Calu3 (cell line): ENCODE measurements around the gene DRAP1. TPM values are rescaled to one million over a fixed set of nuclear protein-coding genes. Genes with fewer than 3 reads are reported as not detected.

Source experiments
- BruUV-seq: library from RNA; stranded (reverse); fragments of 400-500 nt; replicated peaks from 2 replicates; lab custom pipeline; 2021; lab: Mats Ljungman, UMichigan
- CTCF ChIA-PET: fragments of 300-600 bp; sonication (Branson Sonifier 250); formaldehyde crosslinking; loops from one replicate; lab custom pipeline; 2022; ENCODE audit warnings: antibody characterized with exemption; lab: Charles Lee
- DNase-seq: peaks from one replicate; pipeline ENCODE4 v3.0.0; 2022
- H3K27ac Mint-ChIP-seq: one replicate; pipeline ENCODE4 v1.8.0; 2022; ENCODE audit warnings: mixed read lengths; ENCODE audit not compliant: unreplicated experiment
- H3K27me3 Mint-ChIP-seq: one replicate; pipeline ENCODE4 v1.8.0; 2022; ENCODE audit warnings: mixed read lengths; ENCODE audit not compliant: unreplicated experiment
- H3K36me3 Mint-ChIP-seq: one replicate; pipeline ENCODE4 v1.8.0; 2022; ENCODE audit warnings: mild to moderate bottlenecking, moderate library complexity, mixed read lengths; ENCODE audit not compliant: insufficient read depth, unreplicated experiment
- H3K4me1 Mint-ChIP-seq: one replicate; pipeline ENCODE4 v1.8.0; 2022; ENCODE audit warnings: mild to moderate bottlenecking, low read depth, mixed read lengths; ENCODE audit not compliant: unreplicated experiment
- H3K4me3 Mint-ChIP-seq: one replicate; pipeline ENCODE4 v1.8.0; 2022; ENCODE audit warnings: mild to moderate bottlenecking, low read depth, moderate library complexity, mixed read lengths; ENCODE audit not compliant: unreplicated experiment
- H3K9me3 Mint-ChIP-seq: one replicate; pipeline ENCODE4 v1.8.0; 2022; ENCODE audit warnings: low read depth, mixed read lengths; ENCODE audit not compliant: unreplicated experiment
- CTCF ChIP-seq: fragments of 200-600 bp; IDR thresholded peaks from one replicate; pipeline ENCODE4 v1.8.0; 2022; ENCODE audit warnings: antibody characterized with exemption; ENCODE audit not compliant: unreplicated experiment
- intact Hi-C: fragments of 100-400 bp; cut with micrococcal nuclease; formaldehyde crosslinking; loops from one replicate; pipeline ENCODE4 v1.10.0; 2022; ENCODE audit not compliant: unreplicated experiment
- total RNA-seq: library from RNA; stranded (reverse); gene quantifications from 2 replicates; pipeline ENCODE4 v1.2.3, GENCODE V29; 2022

Gene DRAP1
- total RNA-seq, 1 experiment from 2014 or later: 114 TPM

DNA sequence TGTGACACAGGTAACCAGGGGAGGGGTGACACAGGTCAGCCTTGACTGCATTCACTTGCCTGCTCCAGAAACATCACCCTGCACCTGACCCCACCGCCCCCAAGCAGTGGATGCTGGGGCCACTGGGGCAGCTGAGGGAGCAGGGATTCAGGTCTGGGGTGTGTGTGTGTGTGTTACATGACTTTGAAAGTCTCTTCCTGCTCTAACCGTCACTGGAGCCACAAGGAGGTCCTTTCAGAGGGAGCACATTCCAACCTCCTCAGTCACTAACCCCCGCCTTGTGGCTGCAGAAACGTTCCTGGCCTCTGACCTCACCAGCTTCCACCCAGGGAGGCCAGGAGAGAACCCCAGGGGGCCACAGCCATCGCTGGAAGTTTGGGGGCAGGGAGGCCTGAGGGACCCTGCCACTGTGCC is 16.2 kb upstream of the DRAP1 start:
- no TSS peak for BruUV-seq
- TF ChIP-seq CTCF: no peak
- CTCF ChIA-PET: interaction anchor here (0.6 to 0.9 kb wide), 3 partner anchors 11 to 151 kb away, joined by 3 to 5 read pairs (median 3); partner anchors contain the start of gene FIBP
- Mint-ChIP-seq H3K4me1 (peaks cover 46% of the 10 kb centered on the region), H3K27me3 (no peaks in the 10 kb centered on the region), H3K27ac (peak overlapping the region; percentile 97), H3K4me3 (peak overlapping the region; percentile 22), H3K36me3 (peaks cover 54% of the 10 kb centered on the region), H3K9me3 (no peaks in the 10 kb centered on the region)
- intact Hi-C loops: no loop called here
- DNase-seq: peak; percentile 85

DNA sequence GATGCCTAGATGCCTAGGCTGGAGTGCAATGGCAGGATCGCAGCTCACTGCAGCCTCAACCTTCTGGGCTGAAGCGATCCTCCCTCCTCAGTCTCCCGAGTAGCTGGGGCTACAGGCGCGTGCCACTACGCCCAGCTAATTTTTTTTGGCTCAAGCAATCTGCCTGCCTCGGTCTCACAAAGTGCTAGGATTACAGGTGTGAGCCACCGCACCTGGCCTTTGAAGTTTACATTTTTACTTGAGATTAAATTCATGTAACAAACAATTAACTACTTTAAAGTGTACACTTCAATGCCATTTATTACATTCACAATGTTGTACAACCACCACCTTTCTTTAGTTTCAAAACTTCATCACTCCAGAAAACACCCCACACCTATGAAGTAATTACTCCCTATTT is 15.5 kb upstream of the DRAP1 start:
- no peak for TF ChIP-seq CTCF
- H3K27ac Mint-ChIP-seq: peak overlapping the region; percentile 97
- H3K4me1 Mint-ChIP-seq: peaks cover 48% of the 10 kb centered on the region
- intact Hi-C loops: no loop called here
- peak overlapping the region; percentile 22 for H3K4me3 Mint-ChIP-seq
- H3K9me3 Mint-ChIP-seq: no peaks in the 10 kb centered on the region
- peaks cover 47% of the 10 kb centered on the region for H3K36me3 Mint-ChIP-seq
- BruUV-seq: no TSS peak
- CTCF ChIA-PET: no interaction called here
- no peak for DNase-seq
- H3K27me3 Mint-ChIP-seq: no peaks in the 10 kb centered on the region

GRCh38 chr11:65906602-65907001 is 12.6 kb upstream of the DRAP1 start:
- no peaks in the 10 kb centered on the region for H3K27me3 Mint-ChIP-seq
- no peak overlapping the region for H3K4me3 Mint-ChIP-seq
- CTCF ChIA-PET: interaction anchor here (0.7 kb wide), 1 partner anchor 62 kb away, joined by 3 read pairs; no protein-coding TSS in a partner anchor
- no peak for DNase-seq
- H3K27ac Mint-ChIP-seq: peak overlapping the region; percentile 63
- H3K4me1 Mint-ChIP-seq: peaks cover 56% of the 10 kb centered on the region
- no peak for TF ChIP-seq CTCF
- no TSS peak for BruUV-seq
- intact Hi-C loops: no loop called here
- H3K9me3 Mint-ChIP-seq: no peaks in the 10 kb centered on the region
- H3K36me3 Mint-ChIP-seq: peaks cover 23% of the 10 kb centered on the region

DNA sequence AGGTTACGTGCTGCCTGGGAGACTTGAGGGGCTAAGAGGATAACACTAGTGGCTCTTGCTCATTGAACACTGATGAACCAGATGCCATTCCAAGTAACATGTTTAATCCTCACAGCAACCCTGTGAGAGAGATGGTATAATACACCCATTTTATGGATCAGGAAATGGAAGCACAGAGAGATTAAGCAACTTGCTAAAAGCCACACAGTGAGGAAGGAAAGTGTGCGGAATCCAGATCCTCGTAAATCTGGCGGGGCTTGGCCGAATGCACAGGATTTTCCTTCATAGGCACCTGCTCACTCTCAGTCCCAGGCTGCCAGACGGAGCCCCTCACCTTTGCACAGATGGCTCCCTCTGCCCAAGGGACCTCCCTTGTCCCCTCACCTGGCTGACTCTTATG is 11.3 kb upstream of the DRAP1 start:
- DNase-seq: no peak
- CTCF ChIA-PET: interaction anchor here (0.7 kb wide), 1 partner anchor 26 kb away, joined by 4 read pairs; no protein-coding TSS in a partner anchor
- peaks cover 12% of the 10 kb centered on the region for H3K36me3 Mint-ChIP-seq
- no peak overlapping the region for H3K4me3 Mint-ChIP-seq
- intact Hi-C loops: no loop called here
- H3K27me3 Mint-ChIP-seq: no peaks in the 10 kb centered on the region
- TF ChIP-seq CTCF: no peak
- H3K27ac Mint-ChIP-seq: peak overlapping the region; percentile 56
- H3K9me3 Mint-ChIP-seq: no peaks in the 10 kb centered on the region
- no TSS peak for BruUV-seq
- H3K4me1 Mint-ChIP-seq: peaks cover 56% of the 10 kb centered on the region
